NCI-H1417 treated with DMSO at 0.1 percent for 48 hours (cell line): ENCODE data around the gene CERKL.
A peak's percentile ranks its signal among the peaks of the same experiment; 100 is the strongest.
"Not testable (repeated sequence)": the region's sequence is repeated elsewhere in the genome, so short reads cannot be mapped to it uniquely, and the experiment has no call there.

Source experiments
- DNase-seq: peaks from one replicate; lab custom pipeline; 2025; lab: John Stamatoyannopoulos, UW

CERKL gene, protein sequence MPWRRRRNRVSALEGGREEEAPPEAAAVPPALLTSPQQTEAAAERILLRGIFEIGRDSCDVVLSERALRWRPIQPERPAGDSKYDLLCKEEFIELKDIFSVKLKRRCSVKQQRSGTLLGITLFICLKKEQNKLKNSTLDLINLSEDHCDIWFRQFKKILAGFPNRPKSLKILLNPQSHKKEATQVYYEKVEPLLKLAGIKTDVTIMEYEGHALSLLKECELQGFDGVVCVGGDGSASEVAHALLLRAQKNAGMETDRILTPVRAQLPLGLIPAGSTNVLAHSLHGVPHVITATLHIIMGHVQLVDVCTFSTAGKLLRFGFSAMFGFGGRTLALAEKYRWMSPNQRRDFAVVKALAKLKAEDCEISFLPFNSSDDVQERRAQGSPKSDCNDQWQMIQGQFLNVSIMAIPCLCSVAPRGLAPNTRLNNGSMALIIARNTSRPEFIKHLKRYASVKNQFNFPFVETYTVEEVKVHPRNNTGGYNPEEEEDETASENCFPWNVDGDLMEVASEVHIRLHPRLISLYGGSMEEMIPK

DNA sequence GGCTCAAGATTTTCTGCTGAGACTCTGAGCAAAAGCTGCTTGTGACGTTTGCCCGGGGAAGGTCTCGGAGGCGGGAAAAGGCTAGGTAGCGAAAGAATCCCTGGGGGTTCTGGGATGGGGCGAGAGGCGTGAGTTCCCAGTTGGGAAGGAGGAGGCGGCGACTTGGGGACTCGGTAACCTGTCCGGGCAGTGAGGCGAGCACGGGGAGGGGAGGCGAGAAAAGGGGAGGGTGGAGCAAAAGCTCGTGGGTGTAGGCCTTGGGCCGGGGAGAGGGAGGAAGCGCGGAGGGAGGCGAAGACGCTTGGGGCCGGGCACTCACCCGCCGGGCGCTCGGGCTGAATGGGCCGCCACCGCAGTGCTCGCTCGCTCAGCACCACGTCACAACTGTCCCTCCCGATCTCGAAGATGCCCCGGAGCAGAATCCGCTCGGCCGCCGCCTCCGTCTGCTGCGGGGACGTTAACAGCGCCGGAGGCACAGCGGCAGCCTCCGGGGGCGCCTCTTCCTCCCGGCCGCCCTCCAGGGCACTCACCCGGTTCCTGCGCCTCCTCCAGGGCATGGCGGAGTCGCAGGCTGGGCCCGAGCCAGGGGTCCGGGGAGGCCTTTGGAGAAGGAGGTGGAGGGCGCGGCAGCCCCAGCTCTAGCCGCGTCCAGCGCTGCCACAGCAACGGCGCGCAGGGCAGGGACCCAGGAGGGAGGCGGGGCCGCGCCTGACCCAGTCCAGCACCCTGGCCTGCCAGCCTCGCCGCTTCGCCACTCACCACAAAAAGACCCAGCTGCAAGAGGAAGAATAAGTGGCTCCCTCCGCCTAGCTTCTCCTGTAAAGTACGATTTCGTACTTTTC is at the start of gene CERKL:
Gene CERKL (minus strand): TSS at position 656 of the 842 bp plus-strand sequence. CDS start 99 bp downstream, at position 557.
- DNase-seq: no peak

DNA sequence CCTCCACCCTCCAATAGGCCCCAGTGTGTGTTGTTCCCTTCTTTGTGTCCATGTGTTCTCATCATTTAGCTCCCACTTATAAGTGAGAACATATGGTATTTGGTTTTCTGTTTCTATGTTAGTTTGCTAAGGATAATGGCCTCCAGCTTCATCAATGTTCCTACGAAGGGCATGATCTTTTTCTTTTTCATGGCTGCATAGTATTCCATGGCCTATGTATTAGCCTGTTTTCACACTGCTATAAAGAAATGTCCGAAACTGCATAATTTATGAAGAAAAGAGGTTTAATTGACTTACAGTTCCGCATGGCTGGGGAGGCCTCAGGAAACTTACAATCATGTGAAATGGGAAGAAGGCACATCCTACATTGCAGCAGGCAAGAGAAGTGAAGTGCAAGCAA is 45.6 kb upstream of the CERKL start:
- DNase-seq: not testable (repeated sequence)

DNA sequence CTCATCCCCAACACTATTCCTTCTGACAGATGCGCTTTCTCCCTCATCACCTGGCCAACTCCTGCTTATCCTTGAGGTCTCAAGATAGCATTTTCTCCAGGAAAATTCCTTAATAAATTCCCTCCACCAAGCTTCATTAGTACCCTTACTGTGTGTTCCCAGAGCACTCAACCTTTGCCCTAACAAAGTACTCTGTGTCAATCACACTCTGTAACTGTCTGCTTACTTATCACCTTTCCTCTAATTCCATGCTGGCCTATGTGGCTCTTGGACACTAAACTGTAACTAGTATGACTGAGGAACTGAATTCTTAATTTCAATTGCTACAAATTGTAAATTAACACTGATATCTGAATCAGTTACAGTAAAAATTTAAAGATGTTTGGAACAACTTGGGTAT is 41.3 kb upstream of the CERKL start:
- DNase-seq: no peak

DNA sequence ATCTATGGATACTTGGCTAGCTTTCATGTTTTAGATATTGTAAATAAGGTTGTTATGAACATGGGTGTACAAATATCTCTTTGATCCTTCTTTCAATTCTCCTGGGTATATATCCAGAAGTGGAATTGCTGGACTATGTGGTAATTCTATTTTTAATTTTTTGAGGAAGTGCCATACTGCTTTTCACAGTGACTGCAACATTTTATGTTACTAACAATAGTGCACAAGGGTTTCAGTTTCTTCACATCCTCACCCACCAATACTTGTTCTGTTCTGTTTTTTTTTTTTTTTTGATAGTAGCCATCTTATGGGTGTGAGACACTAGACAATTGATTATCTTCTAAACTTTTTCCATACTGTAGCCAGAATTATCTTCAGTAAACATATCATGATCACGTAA is 40.7 kb upstream of the CERKL start:
- DNase-seq: no peak

DNA sequence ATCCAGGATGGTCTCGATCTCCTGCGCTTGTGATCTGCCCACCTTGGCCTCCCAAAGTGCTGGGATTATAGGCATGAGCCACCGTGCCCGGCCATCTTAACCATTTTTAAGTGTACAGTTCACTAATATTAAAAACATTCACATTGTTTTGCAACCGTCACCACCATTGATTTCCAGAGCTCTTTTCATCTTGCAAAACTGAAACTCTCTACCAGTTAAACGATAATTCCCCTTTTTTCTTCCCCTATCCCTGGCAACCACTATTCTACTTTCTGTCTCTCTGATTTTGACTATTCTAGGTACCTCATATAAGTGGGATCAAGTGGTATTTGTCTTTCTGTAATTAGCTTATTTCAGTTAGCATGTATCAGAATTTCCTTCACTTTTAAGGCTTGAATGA is 40.2 kb upstream of the CERKL start:
- no peak for DNase-seq

DNA sequence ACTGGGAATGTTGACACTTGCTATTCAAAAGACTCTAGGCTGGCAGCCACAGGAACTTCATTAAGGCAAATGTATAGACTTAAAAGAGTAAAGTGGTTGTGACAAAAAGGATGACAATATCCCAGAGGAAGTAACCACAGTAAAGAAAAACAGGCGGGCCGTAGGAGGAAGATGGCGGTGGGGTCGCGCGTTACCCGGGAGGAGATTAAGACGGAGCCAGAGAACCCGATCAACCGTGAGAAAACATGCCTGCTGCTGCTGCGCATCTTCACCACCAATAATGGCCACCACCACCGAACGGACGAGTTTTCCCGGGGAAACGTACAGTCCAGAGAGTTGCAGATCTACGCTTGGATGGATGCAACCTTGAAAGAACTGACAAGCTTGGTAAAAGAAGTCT is 37.4 kb upstream of the CERKL start:
- no peak for DNase-seq

DNA sequence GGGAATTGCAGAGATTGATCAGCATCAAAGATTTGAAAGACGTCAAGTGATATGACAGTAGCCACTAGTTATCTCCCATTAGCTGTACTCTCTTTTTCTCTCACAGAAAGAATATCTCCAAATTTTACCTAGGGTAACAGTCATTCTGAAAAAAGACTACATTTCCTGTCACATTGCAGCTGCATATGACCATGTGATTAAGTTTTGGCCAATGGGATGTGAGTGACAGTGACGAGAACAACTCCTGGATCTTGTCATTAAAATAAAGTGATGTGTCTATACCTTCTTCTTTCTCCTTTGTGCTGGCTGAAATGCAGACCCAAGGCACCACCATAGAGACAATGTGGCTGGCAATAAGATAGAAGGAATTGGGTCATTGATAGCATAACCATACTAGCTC is 34.0 kb upstream of the CERKL start:
- no peak for DNase-seq

DNA sequence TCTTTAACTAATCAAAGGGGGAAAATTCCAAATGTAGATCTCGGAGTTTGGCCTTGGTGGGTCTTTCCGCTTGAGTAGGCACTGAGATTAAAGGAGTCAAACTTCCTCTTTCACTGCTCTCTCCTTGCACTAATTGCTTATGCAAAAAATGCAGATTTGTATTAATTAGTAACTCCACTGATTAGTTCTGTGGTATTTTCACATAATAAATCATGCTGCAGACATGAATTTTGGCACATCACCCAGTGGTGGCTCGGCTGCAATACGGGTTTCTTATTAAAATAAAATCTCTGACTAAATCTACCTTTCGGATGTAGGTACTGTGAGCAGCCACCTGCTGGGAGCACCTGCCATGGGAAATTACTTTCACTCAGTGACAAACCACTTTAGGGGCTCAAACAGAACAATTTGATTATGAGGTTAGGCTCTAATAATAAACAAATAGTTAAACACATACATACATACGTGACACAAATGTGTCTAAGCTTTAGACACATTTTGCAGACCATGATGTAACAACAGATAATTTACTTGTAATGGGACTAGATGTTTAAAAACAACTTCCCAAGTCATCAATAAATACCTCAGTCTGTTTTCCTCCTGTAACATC is 29.8 kb upstream of the CERKL start:
- DNase-seq: peak; percentile 71

DNA sequence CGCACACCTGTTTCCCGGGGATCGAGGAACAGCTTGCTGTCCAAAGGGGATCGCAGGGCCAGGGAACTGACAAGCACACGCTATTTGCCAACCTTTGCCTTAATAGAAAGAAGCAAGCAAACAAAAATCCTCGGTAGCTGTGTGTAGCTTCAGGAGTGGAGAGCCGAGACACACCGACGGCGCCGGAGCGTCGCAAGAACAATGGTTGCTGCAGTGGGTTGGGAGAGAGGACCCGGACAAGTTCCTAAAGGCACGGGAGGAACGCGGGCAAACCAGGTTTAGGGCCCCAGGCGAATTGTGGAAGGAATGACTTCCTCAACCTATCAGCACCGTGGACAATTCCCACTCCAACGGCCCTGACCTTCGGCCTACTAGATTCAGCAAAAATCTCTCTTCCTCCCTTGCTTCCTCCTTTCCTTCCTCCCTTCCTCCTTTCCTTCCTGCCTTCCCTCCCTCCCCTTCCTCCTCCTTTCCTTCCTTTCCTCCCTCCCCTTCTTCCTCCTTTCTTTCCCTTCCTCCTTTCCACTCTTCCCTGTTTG is 28.3 kb upstream of the CERKL start:
- DNase-seq: no peak

DNA sequence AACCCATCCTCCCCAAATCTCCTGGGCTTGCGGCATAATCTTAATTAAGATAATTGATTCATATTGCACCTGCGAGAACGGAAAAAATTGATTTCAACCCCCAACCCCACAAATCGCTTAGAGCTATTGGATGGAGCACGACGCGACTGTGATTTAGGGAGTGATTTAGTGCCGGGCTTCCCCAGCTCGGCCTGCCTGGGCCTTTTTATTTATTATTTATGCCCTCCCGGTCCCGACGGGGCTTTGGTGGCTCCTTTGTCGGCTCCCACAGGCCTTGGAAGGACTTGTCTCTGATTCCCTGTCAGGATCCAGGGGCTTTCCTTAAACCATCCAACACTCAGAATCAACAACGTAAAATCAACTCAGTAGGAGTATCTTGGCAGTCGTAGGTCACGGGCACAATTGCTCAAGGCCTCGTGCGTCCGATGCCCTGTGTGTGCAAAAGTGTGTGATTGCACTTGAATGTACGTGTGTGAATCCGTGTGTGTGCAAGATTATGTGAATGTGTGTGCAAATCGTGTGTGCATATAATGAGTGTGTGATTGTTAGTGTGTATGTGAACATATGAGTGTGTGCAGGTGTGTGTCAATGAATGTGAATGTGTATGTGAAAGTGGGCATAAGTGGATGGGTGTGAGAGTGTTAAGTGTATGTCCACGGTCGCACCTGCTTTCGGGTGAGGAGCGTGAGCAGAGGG is 27.7 kb upstream of the CERKL start:
- DNase-seq: no peak

DNA sequence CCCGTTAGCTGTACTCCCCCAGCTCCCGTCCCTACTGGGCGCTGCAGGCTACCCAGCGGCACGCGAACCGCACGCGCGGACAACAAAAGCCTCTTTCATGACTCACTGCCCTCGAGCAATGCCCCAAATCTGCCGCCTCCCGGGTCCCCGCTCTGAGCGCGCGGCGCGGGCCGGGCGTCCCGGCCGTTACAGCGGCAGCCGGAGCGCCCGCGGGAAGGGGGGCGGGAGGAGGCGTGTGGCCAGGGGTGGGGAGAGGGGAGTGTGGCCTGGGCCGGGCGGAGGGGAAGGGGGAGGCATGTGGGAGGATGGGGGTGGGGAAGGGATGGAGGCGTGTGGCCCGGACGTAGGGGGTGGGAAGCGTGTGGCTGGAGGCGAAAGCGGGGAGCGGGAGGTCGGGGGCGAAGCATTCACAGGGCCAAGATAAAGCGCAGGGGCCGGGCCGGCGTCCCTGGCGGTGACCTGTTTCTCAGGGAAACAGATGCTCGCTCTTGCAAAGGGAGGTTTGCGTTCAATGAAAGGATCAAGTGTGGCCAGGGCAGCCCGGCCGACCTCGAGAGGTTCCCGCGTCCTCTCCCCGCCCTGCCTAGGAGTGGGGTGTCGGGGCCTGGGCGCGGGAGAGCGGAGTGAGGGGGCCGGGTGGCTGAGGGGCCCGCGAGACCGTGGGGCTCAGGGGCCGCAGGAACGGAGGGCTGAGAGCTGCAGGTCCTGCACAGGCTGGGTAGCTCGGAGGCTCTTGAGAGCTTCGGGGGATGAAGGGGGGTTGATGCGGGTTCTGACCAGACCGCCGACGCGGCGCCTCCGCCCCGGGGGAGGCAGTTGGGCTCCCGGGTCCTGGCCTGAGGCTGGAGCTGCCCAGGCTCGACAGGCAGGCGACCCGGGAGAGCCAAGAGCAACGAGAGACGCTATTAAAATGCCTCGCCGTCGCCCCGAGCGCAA is 26.9 kb upstream of the CERKL start:
- no peak for DNase-seq

DNA sequence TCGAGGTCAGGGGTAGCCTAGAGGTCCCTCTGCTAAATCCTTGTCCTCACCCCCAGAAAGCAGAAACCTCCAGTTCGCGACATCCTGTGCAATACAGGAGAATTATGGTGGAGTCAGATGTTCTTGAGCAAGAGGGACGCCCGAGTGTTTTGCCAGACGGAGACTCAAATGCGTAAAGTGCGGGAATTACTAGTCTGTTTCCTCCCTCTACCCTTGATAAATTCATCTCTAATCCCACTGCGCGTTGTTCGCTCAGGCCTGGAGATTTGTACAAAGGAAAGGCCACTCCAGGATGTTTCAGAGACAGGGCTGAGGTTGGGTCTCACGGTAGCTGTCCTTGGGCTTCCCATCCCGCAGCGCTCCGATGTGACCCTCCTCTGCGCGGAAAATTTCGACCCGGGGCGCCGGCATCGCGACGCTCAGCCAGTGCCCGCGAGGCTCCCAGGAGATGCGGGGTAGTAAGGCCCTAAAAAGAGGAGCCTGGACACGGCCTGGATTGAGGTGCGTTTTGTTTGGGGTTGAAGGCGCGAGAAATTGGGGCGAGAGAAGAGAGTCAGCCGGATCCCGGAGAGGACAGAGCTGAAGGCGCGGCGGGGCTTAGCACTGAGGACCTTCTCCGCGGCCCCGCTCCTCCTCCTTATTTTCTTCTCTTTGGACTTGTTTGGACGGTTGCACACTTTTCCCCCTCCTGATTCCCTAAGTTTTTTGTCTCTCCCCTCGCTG is 26.1 kb upstream of the CERKL start:
- no peak for DNase-seq

DNA sequence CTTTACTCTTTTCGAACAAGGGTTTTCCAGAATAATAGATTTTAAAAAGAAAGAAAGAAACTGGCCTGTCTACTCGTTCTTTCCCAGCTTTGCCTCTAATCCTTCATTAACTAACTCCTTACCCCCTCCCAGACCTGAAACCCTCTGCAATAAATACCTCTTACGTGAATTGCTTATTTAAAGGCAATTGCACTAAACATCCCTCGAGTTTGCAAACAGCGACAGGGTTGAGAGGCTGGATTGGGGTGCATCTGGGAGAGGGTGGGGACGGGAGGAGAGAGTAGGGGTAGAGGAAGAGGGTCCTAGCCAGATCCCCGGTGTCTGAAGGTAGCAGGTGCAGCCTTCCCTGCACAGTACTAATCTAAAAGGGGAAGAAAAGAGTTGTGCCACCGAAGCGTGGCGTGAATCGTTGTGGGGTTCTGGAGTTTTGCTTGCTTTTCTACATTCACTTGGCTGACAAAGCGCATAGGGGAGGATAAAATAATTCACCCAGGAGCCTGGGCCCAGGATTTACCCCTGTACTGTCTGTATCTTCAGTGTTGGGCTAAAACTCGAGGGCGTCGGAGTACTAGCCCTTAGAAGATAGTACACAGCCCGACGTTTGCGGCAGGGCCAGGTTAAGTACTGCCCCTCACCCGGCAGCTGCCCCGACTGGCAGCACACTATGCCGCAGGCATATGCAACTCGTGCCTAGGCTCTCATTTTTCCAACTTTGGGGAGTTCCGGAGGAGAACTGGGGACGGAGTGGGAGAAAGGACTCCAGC is 25.3 kb upstream of the CERKL start:
- no peak for DNase-seq

DNA sequence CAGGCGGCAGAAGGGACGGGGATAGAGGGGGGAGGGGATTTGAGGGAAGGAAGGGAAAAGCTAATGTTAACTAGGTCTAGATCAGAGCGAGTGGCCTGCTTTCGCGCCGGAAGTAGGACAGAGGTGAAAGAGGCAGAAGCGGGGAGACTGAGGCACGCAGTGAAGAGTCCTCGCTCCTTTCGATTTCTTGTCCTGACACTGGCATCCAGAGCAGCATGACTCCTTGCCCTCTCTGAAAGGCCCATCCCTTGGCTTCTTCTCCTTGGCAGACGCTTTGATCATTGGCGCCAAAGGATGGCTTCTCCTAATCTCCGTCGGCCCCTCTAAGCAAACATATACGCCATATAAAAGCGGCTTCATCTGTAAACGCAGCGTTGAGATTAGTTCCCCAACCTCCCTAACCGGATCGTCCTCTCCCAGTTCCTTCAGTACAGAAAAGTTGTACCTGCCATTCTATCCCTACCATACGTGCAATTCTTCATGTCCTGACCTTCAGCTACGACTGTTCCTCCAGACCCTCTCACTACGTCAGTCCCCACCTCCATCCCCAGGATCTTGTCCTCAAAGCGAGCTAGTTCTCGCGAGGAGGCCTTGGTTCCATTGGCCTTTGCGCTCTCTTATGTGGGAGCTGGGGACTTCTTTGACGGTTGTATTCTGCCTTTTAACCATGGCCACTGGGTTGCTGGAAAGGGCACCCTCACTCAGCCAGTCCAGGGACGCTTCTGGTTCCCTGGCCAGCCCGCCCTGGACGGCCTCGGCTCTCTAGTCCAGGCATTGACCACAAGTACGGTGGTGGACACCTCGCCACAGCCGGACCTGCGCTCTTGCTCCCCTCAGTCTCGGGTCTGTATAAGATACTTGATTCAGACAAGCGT is 24.3 kb upstream of the CERKL start:
- no peak for DNase-seq

DNA sequence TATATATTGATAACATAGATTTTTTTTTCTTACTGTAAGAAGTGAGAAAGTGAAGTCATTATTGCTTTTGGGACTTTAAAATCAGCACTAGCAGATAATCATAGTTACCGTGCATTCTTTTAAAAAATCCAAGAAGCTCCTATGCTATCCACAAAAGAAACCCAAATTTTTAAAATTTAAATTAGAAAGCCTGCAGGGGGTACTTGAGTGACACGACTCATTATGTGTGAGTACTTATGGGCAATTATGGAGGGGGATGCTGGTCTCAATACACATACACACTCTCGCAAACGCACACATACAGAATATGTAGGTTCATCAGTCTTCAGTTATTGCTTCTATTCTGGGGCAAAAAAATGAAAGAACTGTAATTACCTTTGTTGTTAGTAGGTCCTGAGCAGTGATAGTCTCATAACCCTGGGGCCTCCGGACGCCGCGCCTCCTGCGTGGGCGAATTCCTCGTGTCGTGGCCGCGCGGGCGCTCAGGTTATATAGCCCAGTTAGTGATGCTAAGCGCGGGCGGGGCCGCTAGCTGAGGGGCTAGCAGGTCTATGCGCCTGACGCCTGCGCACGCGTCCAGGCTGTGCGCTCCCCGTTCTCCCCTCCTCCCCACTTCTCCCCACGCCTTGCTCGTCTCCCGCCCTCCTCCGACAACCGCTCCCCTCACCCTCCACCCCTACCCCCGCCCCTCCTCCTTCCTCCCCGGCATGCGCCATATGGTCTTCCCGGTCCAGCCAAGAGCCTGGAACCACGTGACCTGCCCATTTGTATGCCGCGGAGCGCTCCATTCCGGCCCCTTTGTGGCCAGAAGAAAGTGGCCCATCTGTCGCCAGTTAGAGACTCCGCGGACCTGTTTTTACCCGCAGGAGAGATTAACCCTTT is 23.4 kb upstream of the CERKL start, which contains the start of gene NEUROD1:
Gene NEUROD1 (minus strand): TSS at position 463 of the 882 bp plus-strand sequence. CDS start 1,657 bp downstream, outside the sequence.
- DNase-seq: no peak

DNA sequence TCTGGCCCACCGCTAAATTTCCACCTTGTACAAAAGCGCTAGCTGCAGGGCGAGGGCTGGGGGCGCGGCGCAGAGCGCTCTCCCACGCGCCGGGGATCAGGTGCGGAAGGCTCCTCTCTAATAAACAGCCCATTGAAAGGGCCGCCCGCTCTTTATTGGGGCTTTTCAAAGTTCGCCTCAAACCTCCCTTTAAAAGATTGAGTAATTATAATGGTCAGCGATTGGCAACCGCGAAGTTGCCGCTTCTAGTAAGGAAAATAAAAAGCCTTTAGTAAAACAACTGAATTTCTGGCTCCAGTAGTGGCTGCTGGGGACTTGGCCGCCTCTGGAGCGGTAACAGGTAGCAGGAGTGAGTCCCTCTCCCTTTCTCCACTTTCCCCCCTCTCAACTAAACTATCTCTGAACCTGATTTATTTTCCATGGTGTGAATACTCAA is 22.7 kb upstream of the CERKL start:
- DNase-seq: no peak
